Hepatocyte (in vitro differentiated cells): ENCODE measurements around the gene CD82.

Source experiments
- CTCF ChIP-seq: fragments of 200-600 bp; sonication (generic); IDR thresholded peaks from 2 replicates; pipeline ENCODE4 v1.5.1; 2016; ENCODE audit warnings: antibody characterized with exemption, mild to moderate bottlenecking; ENCODE audit not compliant: poor library complexity
- EZH2 ChIP-seq: fragments of 200-600 bp; sonication (generic); IDR thresholded peaks from 2 replicates; pipeline ENCODE4 v1.6.1; 2016; ENCODE audit warnings: antibody characterized with exemption, mild to moderate bottlenecking, borderline replicate concordance
- EZH2phosphoT487 ChIP-seq: fragments of 200-600 bp; sonication (generic); IDR thresholded peaks from one replicate; pipeline ENCODE4 v1.6.1; 2018; ENCODE audit warnings: antibody characterized with exemption, mild to moderate bottlenecking, low read depth, moderate library complexity; ENCODE audit not compliant: unreplicated experiment, severe bottlenecking

DNA sequence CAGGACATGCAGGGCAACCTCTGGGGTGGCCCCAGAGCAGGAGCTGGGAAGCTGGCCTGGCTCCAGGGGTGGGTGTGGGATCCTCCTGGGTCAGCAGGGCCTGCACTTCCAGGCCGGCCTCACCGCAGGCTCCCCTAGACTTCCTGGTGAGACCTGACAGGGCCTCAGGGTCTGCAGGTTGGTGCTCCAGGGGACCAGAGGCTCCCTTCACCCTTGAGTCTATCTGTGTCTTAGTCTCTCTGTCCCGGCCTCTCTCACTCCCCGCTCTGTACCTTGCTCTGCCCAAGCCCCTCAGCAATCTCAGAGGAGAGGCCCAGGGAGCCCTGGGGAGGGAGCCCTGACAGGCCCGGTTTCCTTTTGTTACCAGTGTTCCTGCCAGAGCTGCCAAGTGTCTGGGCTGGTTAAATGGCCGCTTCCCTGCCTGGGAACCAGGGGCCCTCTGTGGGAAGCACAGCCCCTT, 13.9 kb downstream of the CD82 start:
- TF ChIP-seq EZH2 (no peak), CTCF (no peak), EZH2phosphoT487 (no peak)
